ENCODE measurements around the gene IFT20. TPM values are rescaled to one million over a fixed set of nuclear protein-coding genes. Genes with fewer than 3 reads are reported as not detected.

The IFT20 gene
- total RNA-seq, 4 donors from 2014 or later, result 3.7 to 15.9 (median 4.9) TPM

DNA sequence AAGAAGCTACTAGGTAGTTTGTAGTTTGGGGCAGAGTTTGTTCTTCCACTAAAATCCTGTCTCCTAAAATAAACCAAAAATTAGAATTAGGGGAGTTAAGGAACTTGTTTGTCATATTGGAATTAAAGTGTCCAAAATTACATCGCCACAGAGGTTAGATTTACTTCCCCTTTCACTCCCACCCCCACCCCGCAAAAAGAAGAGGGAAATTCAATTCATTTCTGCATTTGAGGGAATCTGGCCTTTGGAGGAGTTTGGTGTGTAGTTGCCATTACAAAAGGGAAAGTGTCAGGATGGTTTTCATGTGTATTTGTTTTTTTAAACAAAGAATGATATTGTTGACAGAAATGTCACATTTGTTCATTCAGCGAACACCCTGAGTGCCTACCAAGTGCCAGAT is 10.5 kb downstream of the IFT20 start:
- ATAC-seq, result no peak
- TF ChIP-seq, protein P1, sequence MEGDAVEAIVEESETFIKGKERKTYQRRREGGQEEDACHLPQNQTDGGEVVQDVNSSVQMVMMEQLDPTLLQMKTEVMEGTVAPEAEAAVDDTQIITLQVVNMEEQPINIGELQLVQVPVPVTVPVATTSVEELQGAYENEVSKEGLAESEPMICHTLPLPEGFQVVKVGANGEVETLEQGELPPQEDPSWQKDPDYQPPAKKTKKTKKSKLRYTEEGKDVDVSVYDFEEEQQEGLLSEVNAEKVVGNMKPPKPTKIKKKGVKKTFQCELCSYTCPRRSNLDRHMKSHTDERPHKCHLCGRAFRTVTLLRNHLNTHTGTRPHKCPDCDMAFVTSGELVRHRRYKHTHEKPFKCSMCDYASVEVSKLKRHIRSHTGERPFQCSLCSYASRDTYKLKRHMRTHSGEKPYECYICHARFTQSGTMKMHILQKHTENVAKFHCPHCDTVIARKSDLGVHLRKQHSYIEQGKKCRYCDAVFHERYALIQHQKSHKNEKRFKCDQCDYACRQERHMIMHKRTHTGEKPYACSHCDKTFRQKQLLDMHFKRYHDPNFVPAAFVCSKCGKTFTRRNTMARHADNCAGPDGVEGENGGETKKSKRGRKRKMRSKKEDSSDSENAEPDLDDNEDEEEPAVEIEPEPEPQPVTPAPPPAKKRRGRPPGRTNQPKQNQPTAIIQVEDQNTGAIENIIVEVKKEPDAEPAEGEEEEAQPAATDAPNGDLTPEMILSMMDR (IDR thresholded peaks at IDR 0.05 in 4 of 5, conservative IDR thresholded peaks at IDR 0.05 in 1 of 5), result no peak
- no peak for TF ChIP-seq POLR2A (IDR thresholded peaks at IDR 0.05)
- DNase-seq, result no peak
- H3K36me3 ChIP-seq, result peaks cover 0 to 31% of the 10 kb centered on the region in 2 donors
- H3K9me3 ChIP-seq, result no peaks in the 10 kb centered on the region
- in situ Hi-C loops (cut with MboI; ENCODE audit: low sequenced_read_pairs in 4 of 4) (loop anchor here in 2 of 4 donors (25.0 kb wide), 1 partner anchor 638 kb away; the partner anchor contains the start of gene PHF12 (in 2 of the 2)), intact Hi-C loops (cut with DNase I; ENCODE audit: low total_unique reads) (no loop called here)
- H3K4me1 ChIP-seq, result peaks cover 5 to 6% of the 10 kb centered on the region in 2 donors
- H3K27ac ChIP-seq, result no peak overlapping the region
- H3K4me3 ChIP-seq, result no peak overlapping the region
- no peaks in the 10 kb centered on the region for H3K27me3 ChIP-seq

DNA sequence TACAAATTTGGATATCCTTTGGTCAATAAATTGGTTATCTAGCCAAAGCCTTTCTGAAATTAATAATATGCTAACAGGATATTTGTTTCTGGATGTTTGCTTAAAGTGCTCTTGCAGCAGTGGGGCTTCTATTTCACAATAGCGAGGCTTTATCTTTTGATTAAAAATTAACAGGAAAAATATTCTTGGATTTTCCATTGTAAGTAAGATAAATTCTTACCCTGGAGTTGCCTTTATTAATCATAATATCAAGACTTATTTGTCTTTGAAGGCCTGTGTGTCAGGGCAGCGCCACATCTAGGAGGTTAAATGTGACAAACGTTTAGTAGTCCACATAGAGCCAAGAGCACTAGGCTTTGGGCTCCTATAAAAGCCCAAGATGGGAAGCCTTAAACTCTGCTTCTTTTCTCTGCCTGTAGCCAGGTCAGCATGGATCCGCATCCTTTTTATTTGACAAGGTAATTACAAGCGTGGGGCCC is 11.0 kb downstream of the IFT20 start:
- H3K9me3 ChIP-seq, result no peaks in the 10 kb centered on the region

DNA sequence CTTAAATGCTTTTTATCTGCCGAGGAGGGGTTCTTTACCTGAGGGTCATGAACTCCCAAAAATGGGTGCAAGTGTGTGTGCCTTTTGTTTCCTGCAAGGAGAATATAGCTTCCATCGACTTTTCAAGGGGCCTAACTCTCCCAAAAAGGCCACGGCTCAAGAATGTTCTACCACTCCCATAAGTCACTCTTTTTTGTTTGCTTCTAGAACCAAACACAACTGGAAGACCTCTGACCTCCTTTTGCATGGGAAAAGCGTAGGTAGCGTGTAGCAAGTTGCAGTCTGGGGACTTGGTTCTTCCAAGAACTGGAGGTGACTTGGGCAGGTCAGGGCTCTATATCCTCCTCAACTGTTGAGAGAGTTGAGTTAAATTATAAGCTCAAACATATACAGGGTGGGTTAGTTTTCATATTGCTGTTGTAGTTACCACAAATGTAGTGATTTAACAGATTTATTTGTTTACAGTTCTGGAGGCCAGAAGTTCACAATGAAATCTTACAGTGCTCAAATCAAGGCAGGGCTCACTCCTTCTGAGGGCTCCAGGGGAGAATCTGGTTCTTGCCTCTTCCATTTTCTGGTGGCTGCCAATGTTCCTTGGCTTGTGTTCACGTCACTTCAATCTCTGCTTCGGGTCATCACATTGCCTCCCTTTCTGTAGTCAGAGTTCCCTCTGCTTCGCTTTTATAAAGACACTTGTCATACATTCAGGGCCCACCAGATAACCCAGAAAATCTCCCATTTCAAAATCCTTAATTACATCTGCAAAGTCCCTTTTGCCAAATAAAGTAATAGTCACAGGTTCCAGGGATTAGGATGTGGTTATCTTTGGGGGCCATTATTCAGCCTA is 14.8 kb downstream of the IFT20 start:
- no peak for TF ChIP-seq POLR2A (IDR thresholded peaks at IDR 0.05)
- TF ChIP-seq, protein P1 (IDR thresholded peaks at IDR 0.05 in 4 of 5, conservative IDR thresholded peaks at IDR 0.05 in 1 of 5), result no peak
- intact Hi-C loops (cut with DNase I; ENCODE audit: low total_unique reads) (no loop called here), in situ Hi-C loops (cut with MboI; ENCODE audit: low sequenced_read_pairs in 4 of 4) (no loop called here)

More for the DNA sequence above, 11.0 kb downstream of the IFT20 start:
- ATAC-seq (no peak), DNase-seq (no peak)
- Histone ChIP-seq H3K27ac (no peak overlapping the region), H3K27me3 (no peaks in the 10 kb centered on the region), H3K36me3 (peaks cover 0 to 26% of the 10 kb centered on the region in 2 donors), H3K4me1 (peaks cover 10% of the 10 kb centered on the region in 2 donors), H3K4me3 (no peak overlapping the region)
- in situ Hi-C loops (cut with MboI; ENCODE audit: low sequenced_read_pairs in 4 of 4), result no loop called here
- no peak for TF ChIP-seq POLR2A (IDR thresholded peaks at IDR 0.05)
- TF ChIP-seq, protein P1 (IDR thresholded peaks at IDR 0.05 in 4 of 5, conservative IDR thresholded peaks at IDR 0.05 in 1 of 5), result no peak
- intact Hi-C loops (cut with DNase I; ENCODE audit: low total_unique reads), result no loop called here

DNA sequence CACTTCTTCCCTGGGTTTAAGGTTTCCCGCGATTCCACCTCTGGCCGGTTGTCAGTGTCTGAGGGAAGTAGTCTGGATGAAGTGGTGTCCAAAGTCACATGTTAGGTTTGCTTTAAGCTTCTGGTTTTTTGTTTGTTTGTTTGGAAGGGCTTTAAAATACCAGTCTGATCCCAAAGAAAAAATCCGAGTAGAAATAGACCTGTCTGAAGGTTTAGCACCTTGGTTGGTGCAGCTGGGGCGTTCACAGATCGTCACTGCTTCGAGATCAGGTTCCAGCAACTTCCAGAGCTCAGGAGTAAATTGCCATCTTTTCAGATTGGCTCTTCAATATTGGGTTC is 15.7 kb downstream of the IFT20 start:
- H3K4me1 ChIP-seq, result peaks cover 16 to 19% of the 10 kb centered on the region in 2 donors
- H3K27ac ChIP-seq, result peak overlapping the region; percentile 79 to 91 (median 85)
- TF ChIP-seq, protein P1 (IDR thresholded peaks at IDR 0.05 in 4 of 5, conservative IDR thresholded peaks at IDR 0.05 in 1 of 5), result no peak
- no peak for TF ChIP-seq POLR2A (IDR thresholded peaks at IDR 0.05)
- in situ Hi-C loops (cut with MboI; ENCODE audit: low sequenced_read_pairs in 4 of 4), result no loop called here
- no peaks in the 10 kb centered on the region for H3K36me3 ChIP-seq
- H3K9me3 ChIP-seq, result no peaks in the 10 kb centered on the region
- intact Hi-C loops (cut with DNase I; ENCODE audit: low total_unique reads), result loop anchor here (1.0 kb wide), 2 partner anchors 16 to 38 kb away; partner anchors contain the start of genes IFT20, POLDIP2 and TNFAIP1
- no peaks in the 10 kb centered on the region for H3K27me3 ChIP-seq
- no peak for ATAC-seq
- peak overlapping the region; percentile 64 to 88 (median 71) for H3K4me3 ChIP-seq
- no peak for DNase-seq

More for the DNA sequence above, 14.8 kb downstream of the IFT20 start:
- Histone ChIP-seq H3K36me3 (no peaks in the 10 kb centered on the region), H3K27me3 (no peaks in the 10 kb centered on the region), H3K4me3 (peak overlapping the region in 1 of 4 donors; percentile 70), H3K9me3 (no peaks in the 10 kb centered on the region), H3K27ac (peak overlapping the region in 1 of 4 donors; percentile 91), H3K4me1 (peaks cover 16 to 19% of the 10 kb centered on the region in 2 donors)
- DNase-seq (no peak), ATAC-seq (no peak)

Measured in gastrocnemius medialis (tissue), 4 donors.